HUDEP-2 (cell line): ENCODE measurements around the gene KYAT1.
A peak's percentile ranks its signal among the peaks of the same experiment; 100 is the strongest.
"Not testable (repeated sequence)": the region's sequence is repeated elsewhere in the genome, so short reads cannot be mapped to it uniquely, and the experiment has no call there.

Source experiments
- DNase-seq, 76 experiments: peaks; one replicate each; lab custom pipeline; 2025; ENCODE audit not compliant: unreplicated experiment in 76 of 76; lab: John Stamatoyannopoulos, UW

KYAT1 gene

DNA sequence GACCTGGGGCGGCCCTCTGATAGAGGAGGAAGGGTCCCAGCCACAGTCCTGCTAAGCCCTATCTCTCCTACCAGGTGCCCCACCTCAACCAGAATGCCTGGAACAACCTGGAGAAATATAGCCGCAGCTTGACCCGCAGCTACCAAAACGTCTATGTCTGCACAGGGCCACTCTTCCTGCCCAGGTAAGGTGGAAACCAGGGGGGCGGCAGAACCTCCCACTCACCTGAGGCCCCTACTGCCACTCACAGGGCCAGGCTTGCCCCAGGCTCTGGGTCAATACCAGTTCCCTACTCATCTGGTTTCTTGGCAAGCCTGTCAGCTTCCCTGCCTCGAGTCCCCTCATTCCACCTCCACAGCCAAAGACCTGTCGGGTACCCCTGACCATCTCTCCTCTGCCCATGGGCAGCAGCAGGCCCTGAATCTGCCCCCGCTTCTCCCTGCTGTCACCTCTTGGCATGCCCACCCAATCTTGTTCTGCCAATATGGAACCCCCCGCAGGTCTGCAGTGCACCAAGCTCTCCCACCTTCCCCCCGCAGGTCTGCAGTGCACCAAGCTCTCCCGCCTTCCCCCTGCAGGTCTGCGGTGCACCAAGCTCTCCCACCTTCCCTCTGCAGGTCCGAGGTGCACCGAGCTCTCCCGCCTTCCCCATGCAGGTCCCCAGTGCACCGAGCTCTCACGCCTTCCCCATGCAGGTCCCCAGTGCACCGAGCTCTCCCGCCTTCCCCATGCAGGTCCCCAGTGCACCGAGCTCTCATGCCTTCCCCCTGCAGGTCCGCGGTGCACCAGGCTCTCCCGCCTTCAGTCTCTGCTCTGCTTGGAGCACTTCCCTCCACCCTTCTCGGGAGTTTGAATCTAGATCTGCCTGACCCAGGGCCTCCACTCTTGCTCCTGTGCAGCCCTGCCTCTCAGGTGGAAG lies 60.8 kb downstream of the KYAT1 start:
- DNase-seq, result no peak

DNA sequence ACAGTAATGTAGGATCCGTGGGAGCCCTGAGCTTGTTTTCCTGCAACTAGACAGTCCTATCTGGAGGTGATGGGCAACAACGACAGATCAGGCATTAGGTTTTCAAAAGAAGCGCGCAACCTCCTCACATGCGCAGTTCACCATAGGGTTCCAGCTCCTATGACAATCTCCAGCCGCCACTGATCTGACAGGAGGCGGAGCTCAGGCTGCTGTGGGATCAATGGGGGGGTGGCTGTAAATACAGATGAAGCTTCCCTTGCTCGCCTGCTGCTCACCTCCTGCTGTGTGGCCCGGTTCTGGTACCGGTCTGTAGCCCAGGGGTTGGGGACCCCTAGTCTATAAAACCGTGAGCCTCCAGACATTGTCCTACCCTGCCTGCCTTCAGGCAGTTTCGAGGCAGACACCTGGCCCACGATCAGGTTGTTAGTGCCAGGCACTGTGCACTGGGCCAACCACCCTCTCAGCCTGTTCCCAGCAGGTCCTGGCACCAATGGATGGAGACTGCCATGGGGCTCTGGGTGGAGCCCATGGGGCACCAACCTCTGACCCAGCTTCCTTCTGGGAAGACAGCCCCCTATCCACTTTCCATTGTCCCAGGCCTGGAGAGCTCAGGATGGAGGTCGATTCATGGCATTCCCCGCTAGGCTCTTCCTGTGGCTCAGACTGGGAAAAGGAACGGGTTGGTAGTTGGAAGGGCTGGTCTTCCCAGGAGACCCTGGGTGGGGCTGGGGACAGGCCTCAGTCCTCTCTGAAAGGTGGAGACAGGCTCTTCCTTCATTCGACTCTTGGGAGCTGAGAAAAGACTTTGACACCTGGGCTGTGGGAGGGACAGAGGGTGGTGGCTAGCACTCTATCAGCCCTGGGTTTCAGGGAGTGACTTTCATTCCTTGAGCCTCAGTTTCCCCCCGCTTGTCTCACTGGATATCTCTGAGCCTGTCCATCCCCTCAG lies 61.8 kb downstream of the KYAT1 start:
- peak in 6 of 76 experiments; percentile 3 to 32 (median 18) for DNase-seq

DNA sequence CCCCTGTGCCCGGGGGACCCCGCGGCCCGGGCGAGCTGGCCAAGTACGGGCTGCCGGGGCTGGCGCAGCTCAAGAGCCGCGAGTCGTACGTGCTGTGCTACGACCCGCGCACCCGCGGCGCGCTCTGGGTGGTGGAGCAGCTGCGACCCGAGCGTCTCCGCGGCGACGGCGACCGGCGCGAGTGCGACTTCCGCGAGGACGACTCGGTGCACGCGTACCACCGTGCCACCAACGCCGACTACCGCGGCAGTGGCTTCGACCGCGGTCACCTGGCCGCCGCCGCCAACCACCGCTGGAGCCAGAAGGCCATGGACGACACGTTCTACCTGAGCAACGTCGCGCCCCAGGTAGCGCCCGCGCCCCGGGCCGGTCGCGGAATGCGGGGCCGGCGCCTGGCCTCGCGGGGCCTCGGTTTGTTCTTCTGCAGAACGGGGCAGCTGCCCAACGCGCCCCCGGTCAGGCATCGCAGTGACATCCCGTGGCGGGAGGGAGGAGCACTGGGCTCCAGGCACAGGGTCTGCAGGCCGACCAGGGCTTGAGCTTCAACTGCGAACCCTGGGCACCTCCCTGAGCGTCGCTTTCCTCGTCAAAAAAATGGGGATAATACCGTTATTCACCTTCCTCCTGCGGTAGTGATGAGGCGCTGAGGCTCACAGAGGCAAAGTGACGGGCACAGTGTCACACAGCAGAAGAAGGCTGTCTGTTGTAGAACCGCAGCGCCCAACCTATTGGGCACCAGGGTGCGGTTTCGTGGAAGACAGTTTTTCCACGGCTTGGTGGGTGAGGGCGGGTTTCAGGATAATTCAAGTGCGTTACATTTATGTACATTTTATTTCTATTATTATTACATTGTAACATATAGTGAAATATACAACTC lies 62.7 kb downstream of the KYAT1 start:
- peak in 32 of 76 experiments; percentile 15 to 65 (median 36) for DNase-seq

DNA sequence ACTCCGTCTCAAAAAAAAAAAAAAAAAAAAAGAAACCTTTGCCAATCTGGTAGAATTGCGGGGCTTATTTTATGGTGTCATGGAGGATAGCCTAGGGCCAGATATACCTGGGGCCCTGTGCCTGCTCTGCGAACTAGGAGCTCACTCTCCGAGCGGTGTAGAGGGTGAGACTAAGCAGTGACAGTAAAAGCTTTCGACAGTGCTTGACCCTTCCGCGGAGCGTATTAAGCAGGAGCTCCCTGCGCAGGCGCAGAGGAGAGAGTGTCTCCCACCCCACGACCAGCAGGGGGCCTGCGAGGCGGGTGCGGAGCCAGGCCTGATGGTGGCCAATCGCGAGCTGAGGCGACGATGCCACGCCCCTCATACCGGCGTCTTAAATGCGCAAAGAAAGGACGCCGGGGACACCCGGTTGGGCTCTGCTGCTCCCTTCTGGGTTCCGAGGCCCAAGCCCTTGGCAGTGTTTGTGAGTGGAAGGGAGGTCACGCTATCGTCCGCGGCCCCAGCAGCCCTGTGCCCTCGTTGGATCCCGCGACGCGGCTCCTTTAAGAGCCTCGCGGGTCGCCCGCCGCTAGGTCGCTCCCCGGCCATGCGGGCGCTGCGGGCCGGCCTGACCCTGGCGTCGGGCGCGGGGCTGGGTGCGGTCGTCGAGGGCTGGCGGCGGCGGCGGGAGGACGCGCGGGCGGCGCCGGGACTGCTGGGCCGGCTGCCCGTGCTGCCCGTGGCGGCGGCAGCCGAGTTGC lies 63.5 kb downstream of the KYAT1 start, which contains the start of gene ENDOG:
TSS of gene ENDOG (plus strand) at position 402 of the 740 bp plus-strand sequence. CDS start at position 587, 185 bp downstream.
- DNase-seq, result peak; percentile 32 to 99 (median 96)

DNA sequence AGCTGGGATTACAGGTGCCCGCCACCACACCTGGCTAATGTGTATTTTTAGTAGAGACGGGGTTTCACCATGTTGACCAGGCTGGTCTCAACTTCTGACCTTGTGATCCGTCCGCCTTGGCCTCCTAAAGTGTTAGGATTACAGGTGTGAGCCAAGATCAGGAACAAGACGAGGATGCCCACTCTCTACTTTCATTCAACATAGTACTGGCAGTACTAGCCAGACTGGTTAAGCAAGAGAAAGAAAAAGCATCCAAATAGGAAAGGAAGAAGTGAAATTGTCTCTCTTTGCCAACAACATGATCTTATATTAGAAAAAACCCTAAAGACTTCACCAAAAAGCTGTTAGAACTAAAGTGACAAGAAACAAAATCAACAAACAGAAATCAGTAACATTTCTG lies 70.9 kb downstream of the KYAT1 start:
- no peak for DNase-seq

DNA sequence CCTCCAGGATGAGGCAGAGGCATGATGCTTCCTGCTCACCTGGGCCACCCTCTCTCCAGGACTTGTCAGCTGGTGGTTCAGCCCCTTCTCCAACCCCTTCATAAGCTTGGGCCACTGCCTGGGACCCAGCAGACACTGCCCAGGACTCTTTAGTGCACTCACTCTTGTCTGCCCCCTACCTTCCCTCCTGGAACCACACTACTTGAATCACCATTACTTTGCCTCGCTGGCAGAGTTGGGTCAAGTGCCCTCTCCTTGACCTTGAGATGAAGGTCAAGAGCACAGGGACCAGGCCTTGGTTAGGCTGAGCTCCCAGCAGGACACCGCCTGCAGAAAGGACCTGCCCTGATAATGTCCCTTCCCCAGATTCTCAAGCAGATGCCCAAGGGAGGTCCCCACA lies 71.9 kb downstream of the KYAT1 start:
- DNase-seq, result no peak

DNA sequence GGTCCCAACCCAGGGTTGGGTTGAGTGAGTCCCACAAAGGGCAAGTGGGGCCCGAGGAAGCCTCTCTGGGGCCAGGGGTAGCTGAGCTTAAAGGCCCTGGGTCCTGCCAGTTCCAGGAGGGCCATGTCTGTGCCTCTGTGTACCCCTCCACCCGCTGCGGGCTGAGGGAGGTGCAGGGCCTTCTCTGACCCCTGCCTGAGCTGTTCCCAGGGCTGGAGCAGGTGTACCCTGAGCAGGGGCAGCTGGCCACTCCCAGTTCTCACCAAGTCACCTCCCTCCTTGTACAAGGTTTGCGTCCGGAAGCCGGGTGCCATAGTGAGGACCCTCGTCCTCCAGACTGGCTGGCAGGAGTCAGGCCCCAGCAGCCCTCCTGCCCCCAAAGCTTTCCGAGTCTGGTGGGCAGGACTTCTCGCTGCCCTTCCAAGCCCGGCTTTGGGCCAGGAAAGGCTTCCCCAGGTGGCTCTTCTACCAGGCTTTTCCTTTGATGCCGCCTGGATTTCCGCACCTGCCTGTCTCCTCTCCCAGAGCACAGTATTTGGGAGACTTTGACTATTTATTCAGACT lies 72.6 kb downstream of the KYAT1 start:
- no peak for DNase-seq

DNA sequence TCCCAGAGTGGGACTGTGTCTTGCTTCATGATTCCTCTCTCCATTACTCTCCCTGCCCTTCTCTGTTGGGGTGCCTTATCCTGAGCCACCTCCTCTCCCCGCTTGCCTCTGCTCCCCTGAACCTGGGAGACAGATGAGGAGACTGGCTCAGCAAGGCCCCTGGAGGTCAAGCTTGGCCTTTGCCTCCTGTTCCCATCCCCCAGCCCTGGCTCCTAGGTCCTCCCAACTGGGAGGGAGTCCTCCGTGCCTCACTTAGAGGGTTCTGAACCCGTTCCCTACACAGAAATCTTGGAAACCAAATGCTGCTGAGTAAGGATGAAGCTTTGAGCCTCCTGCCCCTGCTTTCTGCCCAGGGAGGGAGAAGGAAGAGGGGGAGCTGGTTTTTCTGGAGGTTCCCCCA lies 73.2 kb downstream of the KYAT1 start:
- DNase-seq, result no peak

DNA sequence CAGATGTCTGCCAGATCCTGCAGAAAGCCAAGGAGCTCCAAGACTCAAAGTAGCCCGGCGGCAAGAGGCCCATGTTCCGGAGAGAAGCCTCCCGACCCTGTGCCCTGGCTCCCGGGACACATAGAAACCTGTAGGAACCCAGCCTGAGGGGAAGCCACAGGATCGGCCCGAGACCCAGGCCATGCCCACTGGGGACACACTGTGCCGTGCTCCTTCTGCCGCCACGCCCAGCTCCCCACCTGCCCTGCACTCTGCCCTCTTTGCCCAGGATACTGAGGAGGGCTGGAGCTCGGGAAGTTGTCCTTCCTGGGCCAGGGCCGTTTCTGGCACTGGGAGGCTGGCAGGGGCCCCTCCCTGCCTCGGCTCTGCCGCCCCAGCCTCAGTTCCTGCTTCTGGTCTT lies 73.9 kb downstream of the KYAT1 start:
- DNase-seq, result no peak

DNA sequence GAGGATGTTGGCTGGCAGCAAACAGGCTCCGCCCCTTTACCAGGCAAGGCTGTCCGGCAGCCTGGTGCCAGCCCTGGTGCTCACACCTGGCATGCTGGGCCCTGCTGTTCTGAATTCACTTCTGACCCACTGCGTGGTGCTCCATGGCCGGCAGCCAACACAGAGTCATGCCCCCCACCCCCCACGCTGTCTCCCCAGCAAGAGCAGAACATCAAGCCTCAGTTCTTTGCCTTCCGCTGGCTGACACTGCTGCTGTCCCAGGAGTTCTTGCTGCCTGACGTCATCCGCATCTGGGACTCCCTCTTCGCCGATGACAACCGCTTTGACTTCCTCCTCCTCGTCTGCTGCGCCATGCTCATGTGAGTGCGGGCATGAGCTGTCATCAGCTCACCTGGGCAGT lies 76.1 kb downstream of the KYAT1 start:
- no peak for DNase-seq

DNA sequence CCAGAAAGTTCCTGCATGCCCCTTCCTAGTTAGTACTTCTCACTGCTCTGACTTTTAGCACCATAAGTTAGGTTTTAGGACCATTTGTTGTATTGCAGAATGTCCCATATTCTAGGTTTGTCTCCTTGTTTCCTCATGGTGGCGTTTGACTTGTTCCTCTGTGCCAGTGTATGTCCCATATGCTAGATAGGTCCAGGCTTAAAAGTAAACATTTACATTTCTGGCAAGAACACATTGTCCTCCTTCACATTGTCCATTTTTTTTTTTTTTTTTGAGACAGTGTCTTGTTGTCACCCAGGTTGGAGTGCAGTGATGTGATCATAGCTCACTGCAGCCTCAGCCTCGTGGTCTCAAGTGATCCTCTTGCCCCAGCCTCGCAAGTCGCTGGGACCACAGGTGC lies 79.3 kb downstream of the KYAT1 start:
- DNase-seq, result no peak

DNA sequence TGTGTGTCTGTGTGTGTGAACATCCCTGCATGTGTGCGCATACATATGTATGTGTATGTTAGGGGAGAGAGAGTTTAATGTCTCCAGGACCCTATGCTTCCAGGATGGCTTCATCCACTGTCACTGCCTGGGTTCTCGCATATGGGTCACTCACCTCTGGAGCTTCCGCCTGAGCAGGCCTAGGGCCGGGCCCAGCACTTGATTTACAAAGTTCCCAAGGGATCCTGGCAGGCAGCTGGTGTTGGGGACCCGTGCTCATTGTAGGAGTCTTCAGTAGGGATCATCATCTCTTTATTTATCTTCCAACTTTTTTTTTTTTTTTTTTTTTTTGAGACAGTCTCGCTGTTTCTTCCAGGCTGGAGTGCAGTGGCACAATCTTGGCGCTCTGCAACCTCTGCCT lies 81.7 kb downstream of the KYAT1 start:
- DNase-seq, result no peak

DNA sequence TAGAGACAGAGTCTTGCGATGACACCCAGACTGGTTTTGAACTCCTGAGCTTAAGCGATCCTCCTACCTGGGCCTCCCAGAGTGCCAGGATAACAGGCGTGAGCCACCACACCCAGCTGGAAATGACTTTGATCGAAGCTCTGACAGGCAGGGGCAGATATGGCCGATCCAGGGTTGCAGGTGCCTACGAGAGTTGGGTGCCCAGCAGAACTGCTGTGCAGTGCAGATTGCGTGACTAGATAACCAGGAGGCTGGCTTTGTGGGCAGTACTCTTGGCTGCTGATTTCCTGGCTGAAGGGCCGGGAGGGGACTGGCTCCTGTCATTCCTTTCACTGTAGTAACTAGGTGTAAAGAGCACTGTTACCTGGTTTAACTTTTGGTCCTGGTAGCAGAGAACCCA lies 82.9 kb downstream of the KYAT1 start:
- peak in 19 of 76 experiments; percentile 2 to 32 (median 18) for DNase-seq

DNA sequence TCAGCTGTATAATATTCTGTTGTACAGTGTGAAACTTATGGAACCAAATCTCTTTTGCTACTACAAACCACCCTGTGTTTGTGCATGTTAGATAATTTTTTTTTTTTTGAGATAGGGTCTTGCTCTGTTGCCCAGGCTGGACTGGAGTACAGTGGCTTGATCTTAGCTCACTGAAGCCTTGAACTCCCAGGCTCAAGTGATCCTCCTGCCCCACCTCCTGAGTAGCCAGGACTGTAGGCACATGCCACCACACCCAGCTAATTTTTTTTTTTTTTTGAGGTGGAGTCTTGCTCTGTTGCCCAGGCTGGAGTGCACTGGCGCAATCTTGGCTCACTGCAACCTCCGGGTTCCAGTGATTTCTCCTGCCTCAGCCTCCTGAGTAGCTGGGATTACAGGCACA lies 86.8 kb downstream of the KYAT1 start:
- not testable (repeated sequence) for DNase-seq

DNA sequence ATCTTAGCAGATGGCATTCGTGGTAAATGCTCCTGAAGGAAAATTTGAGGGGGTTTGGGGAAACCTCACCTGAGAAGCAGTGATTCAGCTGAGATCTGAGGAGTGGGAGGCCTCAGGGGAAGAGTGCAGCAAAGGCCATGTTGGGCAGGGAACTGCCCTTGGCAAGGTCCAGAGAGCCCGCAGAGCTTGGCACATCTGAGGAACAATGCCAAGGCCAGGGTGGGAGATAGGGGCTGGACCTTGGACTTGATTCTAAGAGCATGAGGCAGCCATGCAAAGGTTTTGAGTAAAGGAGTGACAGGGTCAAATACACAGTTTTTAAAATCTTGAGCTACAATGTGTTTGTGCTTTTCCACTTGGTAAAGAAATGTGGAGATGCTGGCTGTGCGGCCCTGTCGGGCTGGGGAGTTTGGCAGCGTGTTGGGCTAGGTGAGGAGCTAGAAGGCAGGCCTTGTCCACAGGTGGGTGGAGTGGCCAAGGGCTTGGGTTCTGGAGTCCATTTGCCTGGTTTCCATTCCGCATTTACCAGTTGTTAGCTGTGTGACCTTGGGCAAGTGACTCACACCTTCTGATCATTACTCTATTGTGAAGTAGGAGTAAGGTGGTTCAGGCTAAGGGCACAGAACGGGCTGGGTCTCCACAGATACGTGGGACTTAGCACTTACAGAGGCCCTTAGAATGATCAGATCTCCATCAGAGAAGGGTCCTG lies 88.6 kb downstream of the KYAT1 start:
- no peak for DNase-seq

DNA sequence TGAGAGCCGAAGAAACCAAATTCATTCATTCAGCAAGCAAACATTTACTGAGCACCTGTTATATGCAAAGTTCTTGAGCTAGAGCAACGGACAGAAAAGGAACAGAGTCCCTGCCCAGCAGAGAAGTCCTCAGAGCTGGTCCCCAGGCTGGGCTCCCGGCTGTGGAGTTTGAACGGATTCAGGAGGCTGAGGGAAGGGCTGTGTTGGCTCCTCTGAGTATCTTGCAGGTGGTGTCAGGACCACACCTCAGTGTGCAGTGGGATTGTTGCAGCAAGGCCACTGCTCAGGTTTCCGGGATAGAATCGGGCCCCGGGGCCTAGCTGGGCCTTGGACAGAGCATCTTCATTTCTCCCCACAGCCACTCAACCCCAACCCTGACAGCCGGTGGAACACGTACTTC lies 89.6 kb downstream of the KYAT1 start:
- DNase-seq, result no peak

DNA sequence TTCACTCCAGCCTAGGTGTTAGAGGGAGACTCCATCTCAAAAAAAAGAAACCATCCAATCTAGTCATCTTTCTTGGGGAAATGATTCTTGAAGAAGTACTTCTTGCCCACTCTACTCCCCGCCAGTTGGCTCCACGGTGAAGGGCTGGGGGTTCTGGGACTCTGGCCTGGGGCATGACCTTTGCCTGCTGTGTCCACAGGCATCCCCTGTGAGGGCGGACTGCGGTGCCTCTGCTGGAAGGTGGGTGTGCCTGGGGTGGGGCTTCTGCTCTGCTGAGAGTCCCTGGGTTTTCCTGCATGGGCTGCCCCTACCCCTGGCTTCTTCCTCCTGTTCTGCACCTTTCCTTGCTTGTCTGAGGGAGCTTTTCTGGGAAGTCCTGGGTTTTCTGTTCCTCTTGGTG lies 91.2 kb downstream of the KYAT1 start:
- DNase-seq, result no peak

DNA sequence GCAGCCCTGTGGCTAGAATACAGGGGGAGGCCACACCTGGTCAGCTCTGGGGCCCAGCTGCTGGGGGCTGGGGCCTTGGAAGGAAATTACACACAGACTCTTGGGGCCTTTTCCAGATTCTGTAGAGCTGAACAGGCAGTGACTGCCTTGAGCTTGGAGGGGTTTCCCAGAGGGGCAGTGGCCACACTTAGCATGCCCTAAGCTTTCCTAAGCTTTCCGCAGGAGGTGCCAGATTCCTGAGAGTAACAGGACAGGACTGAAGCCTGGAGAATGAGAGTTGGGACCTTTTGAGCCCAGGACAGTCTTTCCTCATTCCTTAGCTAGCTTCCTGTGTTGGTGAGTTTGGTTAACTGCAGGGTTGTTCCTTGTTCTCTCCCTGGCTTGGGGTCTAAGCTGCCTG lies 93.3 kb downstream of the KYAT1 start:
- no peak for DNase-seq

DNA sequence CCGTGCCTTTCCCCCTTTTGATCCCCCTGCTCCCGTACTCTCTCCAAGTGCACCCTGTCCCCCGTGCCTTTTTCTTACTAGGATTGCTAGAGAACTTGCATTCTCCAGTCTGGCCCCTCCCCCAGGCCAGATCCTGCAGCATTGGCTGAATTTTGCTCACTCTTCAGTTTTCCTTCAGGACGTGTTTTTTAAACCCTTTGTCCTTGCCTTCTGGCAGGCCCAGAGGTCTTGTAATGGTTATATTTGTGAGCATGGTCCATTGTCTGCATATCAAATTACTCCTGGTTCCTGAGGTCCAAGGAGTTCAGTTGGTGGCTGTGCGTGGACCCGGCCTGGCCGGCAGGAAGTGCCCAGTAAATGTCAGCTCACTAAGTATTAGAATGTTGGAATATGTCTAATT lies 94.1 kb downstream of the KYAT1 start:
- DNase-seq, result peak in 2 of 76 experiments; percentile 7 to 11
